NCI-H82 (cell line): Measurements from ENCODE around the gene WBP2NL.
"Not testable (repeated sequence)": the region's sequence is repeated elsewhere in the genome, so short reads cannot be mapped to it uniquely, and the experiment has no call there.

Experiments used
- DNase-seq: peaks from one replicate; lab custom pipeline; 2025; lab: John Stamatoyannopoulos, UW

WBP2NL gene

DNA sequence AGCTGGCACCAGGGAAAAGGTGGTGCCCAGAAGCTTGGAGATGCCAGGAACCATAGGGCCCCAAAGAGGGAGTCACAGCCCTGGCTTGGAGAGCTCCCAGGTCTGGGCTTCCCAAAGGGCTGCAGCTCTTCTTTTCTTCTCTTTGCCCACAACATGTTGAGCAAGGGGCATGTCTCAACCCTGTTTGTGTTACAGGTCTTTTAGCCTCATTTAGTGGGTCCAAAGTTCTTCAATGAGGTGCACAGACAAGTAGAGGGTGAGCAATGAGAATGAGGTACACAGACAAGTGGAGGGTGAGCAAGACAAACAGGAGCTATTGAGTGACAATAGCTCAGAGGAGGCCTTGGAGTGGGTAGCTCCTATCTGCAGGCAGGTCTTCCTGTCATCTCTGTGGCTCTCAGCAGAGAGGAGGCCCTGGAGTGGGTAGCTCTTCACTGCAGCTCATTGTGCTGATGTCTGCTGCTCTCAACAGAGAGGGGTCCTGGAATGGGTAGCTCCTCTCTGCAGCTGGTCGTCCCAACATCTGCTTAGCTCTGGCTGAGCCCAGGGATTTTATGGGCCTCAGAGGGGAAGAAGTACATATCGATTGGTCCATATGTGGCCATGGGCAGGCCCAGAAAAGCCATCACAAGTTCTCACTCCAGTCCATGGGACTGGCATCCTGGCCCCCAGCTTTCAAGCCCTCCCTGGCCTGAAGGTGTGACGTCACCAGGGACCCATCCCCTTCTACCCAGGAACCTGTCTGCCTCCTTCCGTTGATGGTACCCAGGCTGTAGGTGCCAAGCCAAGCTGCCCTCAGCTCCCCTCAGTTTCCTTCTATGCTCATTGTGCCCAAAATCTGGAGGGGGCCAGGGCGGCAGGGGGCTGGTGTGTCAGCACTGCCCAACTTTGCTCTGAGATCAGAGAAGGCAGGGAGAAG lies 34.9 kb downstream of the WBP2NL start:
- no peak for DNase-seq

DNA sequence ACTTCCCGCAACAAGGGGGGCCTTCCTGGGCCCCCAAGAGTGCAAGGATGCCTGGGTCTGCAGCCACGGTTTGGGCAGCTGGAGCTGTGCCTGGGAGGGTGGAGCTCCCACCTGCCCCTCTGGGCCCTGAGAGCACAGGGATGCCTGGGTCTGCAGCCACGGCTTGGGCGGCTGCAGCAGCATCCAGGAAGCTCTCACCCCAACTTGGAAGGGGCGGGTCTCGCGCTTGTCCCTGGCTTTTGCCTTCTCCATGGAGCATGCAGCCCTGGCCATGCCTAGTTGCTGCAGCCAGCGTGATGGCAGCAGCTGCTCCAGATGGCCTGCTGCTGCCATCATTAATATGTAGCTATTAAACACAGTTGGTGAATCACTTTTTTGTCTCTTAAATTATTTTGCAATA lies 36.7 kb downstream of the WBP2NL start:
- peak; percentile 10 for DNase-seq

DNA sequence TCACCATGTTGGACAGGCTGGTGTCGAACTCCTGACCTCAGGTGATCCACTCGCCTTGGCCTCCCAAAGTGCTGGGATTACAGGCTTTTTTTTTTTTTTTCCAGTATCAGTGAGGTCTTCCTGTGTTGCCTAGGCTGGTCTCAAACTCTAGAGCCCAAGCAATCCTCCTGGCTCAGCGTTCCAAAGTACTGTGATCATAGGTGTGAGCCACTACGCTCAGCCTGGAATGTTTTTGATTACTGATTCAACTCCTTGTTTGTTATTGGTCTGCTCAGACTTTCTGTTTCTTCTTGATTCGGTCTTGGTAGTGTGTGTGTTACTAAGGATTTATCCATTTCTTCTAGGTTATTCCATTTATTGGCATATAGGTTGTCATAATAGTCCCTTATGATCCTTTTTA lies 40.7 kb downstream of the WBP2NL start:
- no peak for DNase-seq

DNA sequence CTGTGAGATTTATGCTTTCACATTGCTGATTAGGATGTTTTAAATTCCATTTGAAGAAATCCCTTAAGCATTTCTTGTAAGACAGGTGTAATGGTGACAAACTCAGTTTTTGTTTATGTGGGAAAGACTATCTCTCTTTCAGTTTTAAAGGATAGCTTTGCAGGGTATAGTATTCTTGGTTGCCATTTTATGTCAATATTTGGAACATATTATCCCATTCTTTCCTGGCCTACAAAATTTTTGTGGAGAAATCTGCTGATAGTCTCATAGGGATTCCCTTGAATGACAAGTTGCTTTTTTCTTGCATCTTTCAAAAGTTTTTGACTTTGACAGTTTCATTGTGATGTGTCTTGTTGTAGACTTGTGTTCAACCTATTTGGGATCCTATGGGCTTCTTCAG lies 43.2 kb downstream of the WBP2NL start:
- DNase-seq = no peak

DNA sequence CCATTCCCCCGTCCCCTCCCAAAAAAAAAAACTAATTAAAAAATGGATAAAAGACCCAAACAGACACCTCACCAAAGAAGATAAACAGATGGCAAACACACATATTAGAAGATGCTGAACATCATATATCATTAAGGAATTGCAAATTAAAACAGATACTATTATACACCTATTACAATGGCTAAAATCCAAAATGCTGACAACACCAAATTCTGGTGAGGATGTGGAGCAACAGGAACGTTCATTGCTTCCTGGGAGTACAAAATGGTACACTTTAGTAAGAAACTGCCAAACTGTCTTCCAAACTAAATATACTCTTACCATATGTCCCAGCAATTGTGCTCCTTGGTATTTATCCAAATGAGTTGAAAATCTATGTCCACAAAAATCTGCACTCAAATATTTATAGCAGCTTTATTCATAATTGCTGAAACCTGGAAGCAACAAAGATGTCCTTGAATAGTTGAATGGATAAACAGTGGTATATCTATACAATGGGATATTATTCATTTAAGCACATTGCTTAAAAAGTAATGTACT lies 52.1 kb downstream of the WBP2NL start:
- no peak for DNase-seq

DNA sequence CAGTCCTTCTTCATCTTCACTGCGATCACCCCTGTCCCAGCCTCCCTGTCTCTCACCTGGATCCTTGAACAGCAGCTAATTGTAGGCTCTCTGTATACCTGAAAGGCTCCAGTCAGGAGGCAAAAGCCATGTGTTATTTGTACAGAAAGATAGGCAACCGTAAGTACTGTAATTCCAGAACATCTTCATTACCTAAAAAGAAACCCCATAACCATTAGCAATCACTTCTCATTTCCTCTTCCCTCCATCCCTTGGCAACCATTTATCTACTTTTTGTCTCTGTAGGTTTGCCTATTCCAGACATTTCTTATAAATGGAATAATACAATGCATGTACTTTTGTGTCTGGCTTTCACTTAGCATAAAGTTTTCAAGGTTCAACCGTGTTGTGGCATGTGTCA lies 54.2 kb downstream of the WBP2NL start:
- DNase-seq = no peak

DNA sequence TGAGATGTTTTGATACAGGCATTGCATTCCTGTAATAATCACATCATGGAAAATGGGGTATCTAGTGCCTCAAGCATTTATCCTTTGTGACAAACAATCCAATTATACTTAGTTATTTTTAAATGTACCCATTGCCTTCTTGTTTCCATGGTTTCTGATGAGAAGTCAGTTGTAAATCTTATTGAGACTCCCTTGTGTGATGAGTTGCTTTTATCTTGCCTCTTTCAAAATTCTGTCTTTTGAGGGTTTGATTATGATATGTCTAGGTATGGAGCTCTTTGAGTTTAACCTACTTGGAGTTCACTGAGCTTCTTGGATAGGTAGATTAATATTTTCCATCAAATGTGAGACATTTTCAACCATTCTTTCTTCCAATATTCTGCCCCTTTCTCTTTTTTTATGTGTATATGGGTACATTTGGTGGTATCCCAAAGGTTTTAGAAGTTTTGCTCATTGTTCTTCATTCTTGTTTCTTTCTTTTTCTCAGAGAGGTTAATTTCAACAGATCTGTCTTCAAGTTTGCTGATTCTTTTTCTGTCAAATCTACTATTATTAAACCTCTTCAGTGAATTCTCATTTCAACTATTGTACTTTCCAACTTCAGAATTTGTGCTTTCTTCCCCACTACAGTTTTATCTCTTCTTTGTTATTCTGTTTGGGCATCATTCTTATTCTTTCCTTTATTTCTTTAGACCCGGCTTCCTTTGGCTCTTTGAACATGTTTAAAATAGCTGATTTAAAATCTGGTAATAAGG lies 58.3 kb downstream of the WBP2NL start:
- no peak for DNase-seq

DNA sequence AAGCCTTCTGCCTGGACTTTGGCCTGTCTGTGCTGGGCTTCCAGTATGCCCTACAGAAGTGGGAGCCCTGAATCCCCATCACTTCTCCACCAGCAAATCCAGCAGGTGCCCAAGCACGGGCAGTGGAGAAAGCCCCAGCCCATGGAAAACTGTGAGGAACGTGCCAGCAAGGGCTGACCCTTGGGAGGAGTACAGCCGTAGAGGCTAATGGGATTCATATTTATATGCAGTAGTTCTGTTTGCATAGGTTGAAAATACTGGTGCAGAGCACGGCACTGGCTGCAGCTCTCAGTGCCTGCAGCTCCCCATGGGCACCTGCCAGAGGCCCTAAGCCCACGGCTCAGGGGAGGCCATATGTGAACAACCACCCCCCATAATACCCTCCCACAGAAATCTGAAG lies 61.9 kb downstream of the WBP2NL start:
- no peak for DNase-seq

DNA sequence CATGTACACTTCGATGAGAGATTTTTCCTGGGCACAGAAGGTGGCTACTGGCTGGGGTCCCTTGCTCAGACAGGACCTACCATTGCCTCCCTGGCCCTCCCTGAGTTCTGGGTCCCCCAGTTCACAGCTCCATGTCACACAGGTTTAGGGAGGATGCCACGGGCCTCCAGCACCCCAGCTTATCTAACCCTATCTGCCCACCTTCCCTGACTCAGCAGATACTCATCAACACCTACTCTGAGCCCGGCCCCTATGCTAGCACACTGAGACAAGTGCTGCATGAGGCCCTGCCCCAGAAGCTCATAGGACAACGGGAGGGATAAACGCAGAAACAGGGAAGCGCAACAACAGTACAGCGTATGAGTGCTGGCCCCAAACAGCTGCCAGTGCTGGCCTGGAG lies 62.5 kb downstream of the WBP2NL start:
- DNase-seq = no peak

DNA sequence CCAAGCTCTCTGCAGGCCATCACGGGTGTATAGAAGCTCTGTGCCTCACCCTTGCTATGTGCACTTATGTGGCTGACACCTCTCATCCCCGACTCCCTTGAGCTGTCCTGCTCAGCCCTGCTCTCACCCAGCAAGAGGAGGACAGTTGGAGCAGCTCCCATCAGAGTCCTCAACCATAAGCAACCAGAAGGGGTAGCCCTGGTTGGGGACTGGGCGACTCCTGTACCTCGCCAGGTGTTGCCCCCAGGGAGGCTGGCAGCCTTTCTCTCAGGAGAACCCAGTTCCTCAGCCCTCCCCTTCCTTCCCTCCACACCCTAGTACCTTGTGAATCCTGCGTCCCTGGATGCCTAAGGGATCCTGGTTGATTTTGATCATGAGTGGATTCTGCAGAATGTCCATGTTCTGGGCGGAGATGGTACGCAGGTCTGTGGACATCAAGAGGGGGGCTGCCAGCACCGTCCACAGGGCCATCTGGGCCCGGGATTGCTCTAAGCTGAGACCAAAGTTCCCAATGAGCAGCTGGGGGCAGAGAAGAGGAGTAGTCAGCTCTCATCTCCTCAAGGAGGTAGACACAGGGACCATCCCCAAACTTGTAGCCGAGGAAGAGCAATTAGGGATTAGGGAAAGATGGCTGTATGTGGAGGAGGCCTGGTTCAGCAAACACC lies 64.0 kb downstream of the WBP2NL start:
- no peak for DNase-seq

DNA sequence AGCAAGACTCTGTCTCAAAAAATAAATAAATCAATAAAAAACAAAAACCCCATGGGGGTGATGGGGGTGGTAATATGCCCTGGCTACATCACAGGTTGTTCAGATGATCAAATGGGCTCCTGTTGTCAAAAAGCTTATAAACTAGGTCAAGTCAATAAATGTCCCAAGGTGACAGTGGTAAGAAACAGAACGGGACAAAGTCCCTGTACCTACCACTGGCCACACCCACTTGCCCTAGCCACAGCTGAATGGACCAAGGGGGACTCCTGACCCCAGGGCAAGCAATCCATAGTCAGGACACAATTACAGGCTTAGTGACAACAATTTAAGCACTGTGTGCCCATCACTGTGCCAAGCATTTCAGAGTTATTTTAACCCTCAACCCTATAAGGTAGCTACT lies 66.0 kb downstream of the WBP2NL start:
- DNase-seq = no peak

DNA sequence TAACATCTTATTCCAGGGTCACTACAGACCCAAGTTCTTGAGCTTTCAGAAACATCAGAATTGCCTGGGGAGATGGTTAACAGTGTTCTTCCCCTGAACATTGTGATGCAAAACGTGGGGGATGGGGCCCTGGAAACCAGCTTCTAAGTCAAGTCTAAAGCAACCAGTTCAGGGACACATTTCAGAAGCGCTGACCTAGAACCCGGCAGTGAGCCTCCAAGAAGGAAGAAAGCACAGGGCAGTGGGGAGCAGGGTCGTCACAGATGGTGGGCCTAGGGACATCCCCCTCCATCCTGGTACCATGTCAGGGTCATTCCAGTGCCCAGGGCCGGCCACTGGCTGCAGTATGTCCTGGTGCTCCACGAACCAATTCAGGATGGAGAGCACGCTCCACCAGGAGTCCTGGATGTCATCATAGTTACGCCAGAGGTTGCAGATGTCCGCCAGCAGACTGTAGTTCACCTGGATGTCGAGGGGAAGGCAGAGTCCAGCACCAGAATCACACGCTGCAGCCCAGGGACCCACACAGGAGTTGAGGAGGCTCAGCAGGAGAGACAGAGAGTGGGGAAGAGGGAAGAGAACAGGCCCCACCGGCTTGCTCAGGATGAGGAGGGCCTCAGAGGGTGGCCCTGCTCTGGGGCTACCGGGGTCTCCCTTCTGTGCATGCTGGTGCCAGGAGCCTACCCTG lies 67.0 kb downstream of the WBP2NL start:
- no peak for DNase-seq

DNA sequence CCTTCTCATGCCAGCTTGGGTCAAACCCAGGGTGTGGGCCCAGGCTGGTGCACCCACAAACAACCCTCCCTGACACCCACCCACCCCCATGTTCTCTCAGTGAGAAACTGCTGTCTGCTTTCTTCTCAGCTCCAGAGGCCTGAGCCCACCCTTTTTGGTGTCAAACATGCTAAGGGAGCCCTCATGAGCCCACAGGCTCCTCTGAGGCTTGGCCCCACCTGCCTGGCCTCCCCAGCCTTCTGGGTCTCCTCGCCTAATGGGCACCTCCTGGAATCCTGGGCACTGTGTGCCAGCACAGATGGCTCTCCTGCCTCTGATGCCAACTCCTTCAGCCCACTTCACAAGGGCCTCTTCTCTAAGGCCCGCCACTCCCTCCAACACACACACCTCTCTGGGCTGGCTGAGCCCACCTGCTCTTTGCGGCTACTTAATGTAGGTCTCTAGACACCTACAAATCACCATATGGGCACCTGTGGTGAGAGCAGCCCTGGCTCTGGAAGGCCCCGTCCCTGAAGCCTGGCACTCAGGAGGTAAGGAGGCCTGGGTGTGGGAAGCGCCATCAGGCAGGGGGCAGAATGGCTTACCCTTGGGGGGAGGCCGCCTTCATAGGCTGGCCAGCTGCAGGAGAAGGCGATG lies 67.7 kb downstream of the WBP2NL start:
- no peak for DNase-seq

DNA sequence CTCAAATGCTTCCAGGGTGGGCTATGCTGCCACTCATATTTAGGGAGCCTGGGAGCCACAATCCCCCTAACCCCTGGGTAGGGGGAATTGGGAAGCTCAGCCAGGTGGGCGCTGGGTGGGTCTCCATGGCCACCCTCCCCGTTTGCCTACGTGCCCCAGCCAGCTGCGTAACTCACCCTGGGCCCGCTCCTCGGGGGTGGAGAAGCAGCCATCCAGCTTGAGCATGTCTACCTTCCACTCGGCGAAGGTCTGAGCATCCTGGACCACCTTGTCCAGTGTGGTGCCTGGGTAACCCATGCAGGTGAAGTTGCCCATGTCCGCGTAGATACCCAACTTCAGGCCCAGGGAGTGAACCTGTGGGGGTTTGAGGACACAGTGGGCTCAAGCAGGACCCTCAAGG lies 68.3 kb downstream of the WBP2NL start:
- no peak for DNase-seq

DNA sequence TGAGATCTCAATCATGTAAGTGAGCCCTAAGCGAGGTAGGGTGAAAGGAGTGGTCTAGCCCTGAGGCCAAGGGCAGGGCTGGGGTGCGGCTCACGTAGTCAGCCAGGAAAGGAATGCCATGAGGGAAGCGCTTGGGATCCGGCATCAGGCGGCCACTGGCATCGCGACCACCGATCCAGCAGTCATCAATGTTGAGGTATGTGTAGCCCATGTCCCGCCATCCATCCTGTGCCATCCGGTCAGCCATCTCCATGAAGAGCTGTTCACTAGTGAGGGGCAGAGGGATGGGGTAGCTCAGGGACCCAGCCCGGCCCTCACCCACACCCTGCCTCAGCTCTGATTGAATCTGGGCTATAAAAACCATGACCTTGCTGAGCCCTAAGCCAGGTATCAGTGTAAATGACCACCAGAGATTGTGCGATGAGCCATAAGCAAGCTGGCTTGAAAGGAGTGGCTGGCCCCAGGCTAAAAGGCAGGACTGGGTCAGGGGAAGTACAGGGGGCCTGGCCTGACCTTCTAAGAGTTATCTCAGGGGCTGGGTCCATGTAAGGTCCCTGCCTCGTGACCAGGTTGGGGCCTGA lies 69.2 kb downstream of the WBP2NL start:
- DNase-seq = no peak

DNA sequence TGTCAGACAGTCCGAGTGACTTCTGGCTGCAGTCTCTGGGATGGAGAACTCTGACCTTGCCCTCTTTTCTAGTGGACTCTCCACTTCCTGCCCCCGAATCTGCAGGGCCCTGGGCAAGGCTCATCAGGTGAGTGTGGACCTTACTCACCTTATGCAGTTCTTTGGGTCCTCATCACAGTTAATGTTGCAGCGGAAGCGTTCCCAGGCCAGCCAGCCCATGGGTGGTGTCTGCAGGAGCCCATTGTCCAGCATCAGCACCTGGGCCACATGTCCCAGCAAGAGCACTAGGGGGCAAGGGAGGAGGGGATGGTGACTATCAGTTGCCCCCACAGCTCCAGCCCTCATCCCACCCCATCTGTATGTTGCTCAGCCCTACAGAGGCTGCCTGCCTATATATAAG lies 69.7 kb downstream of the WBP2NL start:
- DNase-seq = no peak

DNA sequence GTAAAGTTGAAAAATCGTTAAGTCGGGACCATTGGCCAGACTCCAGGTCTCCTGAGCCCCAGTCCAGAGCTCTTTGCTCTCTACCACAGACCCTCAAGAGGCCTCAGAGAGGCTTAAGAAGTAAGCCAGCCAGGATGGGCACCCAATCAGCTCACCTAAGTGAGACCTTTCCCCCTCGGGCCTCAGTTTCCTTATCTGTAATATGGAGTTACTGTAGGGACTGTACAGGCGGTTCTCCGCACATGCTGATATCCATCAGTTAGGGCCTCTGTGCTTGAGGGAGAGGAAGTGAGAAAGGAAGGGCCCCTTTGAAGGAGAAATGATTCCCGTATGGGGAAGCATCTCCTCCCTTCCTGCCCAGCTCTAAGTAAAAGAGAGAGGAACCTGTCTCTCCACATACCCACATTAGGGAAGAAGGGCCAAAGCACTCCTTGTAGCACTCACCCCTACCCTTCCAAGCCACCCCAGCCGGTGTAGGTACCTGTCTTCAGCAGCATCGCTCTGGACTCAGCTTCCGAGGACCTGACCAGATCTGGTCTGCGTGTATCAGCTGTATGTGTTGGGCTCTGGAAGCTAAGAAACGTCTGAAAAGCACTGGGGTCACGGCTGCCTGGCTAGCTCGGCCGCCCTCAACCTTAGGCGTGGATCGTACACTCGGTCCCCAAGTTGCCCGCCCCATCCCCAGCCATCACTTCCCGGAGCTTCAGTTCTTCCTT lies 71.4 kb downstream of the WBP2NL start:
- no peak for DNase-seq

DNA sequence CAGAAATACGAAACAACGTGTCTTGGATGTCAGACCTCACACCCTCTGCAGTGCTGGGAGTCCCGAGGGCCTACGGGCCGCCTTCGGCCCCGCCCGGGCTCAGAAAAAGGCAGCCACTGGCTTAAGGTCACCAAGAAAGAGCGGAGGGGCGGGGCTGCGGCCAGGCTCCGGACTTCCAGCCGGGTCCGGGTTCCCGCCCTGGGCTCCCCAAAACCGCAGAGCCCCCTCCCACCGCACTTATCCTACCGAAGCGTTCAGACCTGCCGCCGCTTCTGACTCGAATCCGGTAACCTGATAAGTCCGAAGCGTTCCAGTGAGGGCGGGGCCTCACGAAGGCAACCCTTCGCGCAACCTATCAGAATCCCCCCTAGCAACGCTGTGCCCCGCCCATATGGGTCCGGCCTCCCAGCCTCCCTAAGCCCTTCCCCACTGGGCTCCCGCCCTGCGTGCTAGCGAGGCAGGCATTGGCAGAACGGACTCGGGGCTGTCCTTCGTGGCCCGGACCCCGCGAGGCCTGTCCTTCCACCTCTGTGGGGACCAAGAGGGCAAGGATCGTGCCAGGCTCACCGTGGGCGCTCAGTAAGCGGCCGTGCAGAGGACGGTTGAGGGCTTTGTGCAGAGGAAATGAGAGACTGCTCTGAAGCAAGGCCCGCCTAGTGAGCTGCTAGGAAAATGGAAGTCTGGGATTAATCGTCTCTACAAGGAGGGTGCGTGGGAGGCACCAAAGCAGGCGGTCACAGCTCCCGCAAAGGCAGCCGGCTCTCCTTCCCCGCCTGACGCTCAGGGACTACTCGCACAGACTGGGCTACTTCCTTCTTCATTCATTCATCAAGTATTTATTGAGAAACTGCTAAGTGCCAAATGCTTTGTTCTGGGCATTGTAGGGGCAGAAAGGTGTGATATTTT lies 72.2 kb downstream of the WBP2NL start, which contains the start of gene NAGA:
TSS of gene NAGA (minus strand) at position 296 of the 906 bp plus-strand sequence. CDS start 515 bp downstream, outside the sequence.
- DNase-seq = peak; percentile 98

DNA sequence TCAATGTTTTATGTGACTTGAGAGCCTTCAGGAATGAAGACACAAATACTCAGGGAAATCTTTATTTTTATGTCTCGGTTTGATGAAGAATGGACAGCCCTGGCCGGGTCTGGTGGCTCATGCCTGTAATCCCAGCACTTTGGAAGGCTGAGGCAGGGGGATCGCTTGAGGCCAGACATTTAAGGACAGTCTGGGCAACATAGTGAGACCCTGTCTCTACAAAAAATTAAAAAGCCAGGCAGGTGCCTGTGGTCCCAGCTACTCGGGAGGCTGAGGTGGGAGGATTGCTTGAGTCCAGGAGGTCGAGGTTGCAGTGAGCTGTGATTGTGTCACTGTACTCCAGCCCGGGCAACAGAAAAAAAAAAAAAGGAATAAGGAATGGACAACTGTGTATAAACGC lies 72.9 kb downstream of the WBP2NL start:
- not testable (repeated sequence) for DNase-seq
